Measurements from ENCODE around the gene PLAU. TPM values are rescaled to one million over a fixed set of nuclear protein-coding genes. Genes with fewer than 3 reads are reported as not detected.

Gene PLAU
- total RNA-seq, 1 donor from 2014 or later = 90.2 TPM

DNA sequence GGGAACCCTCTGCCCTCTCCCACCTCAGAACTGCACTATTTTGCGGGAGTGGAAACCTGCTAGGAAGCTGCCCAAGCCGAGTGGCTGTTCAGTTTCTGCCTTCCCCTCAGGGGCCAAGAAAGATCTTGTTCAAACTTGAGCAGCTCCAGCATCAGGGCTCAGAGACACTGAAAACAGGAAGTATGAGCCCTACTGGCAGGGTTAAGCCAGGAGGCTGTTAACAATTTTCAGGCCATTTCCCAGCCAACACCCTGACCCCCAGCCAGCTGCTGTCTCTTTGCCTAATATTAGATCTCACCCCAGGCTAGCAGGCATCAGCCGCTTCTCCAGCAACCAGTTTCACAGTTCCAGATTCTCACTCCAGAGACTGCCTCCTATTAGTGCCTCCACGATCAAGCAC lies 9.2 kb downstream of the PLAU start:
- no peak overlapping the region for H3K4me2 ChIP-seq (ENCODE audit: low read length)
- H3K27me3 ChIP-seq (ENCODE audit: insufficient read depth, low read length) = no peaks in the 10 kb centered on the region
- DNase-seq (ENCODE audit: low read depth) (no peak), FAIRE-seq (no peak)
- H4K20me1 ChIP-seq (ENCODE audit: insufficient read depth, low read length) = peaks cover 20% of the 10 kb centered on the region
- Mint-ChIP-seq H3K27ac (ENCODE audit: unreplicated experiment) (no peak overlapping the region), H3K9me3 (ENCODE audit: unreplicated experiment) (peaks cover 22% of the 10 kb centered on the region), H3K4me1 (ENCODE audit: low read depth, unreplicated experiment) (peaks cover 2% of the 10 kb centered on the region), H3K27me3 (ENCODE audit: low read depth, unreplicated experiment) (no peaks in the 10 kb centered on the region), H3K4me3 (ENCODE audit: unreplicated experiment) (no peak overlapping the region), H3K36me3 (ENCODE audit: low read depth, unreplicated experiment) (peaks cover 22% of the 10 kb centered on the region)
- H3K27ac ChIP-seq (ENCODE audit: low read depth, low read length) = no peak overlapping the region
- H3K36me3 ChIP-seq (ENCODE audit: insufficient read depth, low read length) = peaks cover 15% of the 10 kb centered on the region
- H3K79me2 ChIP-seq (ENCODE audit: insufficient read depth, low read length) = no peaks in the 10 kb centered on the region
- H3K9me3 ChIP-seq (ENCODE audit: insufficient read depth, low read depth, low read length) = peaks cover 3% of the 10 kb centered on the region
- peaks cover 4% of the 10 kb centered on the region for H3K4me1 ChIP-seq (ENCODE audit: insufficient read depth, low read length)
- no peak overlapping the region for H3K4me3 ChIP-seq (ENCODE audit: insufficient read depth, low read depth, low read length)
- H3K9ac ChIP-seq (ENCODE audit: low read length) = no peak overlapping the region
- TF ChIP-seq, protein P1, sequence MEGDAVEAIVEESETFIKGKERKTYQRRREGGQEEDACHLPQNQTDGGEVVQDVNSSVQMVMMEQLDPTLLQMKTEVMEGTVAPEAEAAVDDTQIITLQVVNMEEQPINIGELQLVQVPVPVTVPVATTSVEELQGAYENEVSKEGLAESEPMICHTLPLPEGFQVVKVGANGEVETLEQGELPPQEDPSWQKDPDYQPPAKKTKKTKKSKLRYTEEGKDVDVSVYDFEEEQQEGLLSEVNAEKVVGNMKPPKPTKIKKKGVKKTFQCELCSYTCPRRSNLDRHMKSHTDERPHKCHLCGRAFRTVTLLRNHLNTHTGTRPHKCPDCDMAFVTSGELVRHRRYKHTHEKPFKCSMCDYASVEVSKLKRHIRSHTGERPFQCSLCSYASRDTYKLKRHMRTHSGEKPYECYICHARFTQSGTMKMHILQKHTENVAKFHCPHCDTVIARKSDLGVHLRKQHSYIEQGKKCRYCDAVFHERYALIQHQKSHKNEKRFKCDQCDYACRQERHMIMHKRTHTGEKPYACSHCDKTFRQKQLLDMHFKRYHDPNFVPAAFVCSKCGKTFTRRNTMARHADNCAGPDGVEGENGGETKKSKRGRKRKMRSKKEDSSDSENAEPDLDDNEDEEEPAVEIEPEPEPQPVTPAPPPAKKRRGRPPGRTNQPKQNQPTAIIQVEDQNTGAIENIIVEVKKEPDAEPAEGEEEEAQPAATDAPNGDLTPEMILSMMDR (IDR thresholded peaks at IDR 0.05; ENCODE audit: insufficient read depth, low read depth, low read length) = no peak
- TF ChIP-seq EZH2 (IDR thresholded peaks at IDR 0.05; ENCODE audit: insufficient read depth, low read length) = no peak
- no peak overlapping the region for H2AFZ ChIP-seq (ENCODE audit: low read depth, low read length)

DNA sequence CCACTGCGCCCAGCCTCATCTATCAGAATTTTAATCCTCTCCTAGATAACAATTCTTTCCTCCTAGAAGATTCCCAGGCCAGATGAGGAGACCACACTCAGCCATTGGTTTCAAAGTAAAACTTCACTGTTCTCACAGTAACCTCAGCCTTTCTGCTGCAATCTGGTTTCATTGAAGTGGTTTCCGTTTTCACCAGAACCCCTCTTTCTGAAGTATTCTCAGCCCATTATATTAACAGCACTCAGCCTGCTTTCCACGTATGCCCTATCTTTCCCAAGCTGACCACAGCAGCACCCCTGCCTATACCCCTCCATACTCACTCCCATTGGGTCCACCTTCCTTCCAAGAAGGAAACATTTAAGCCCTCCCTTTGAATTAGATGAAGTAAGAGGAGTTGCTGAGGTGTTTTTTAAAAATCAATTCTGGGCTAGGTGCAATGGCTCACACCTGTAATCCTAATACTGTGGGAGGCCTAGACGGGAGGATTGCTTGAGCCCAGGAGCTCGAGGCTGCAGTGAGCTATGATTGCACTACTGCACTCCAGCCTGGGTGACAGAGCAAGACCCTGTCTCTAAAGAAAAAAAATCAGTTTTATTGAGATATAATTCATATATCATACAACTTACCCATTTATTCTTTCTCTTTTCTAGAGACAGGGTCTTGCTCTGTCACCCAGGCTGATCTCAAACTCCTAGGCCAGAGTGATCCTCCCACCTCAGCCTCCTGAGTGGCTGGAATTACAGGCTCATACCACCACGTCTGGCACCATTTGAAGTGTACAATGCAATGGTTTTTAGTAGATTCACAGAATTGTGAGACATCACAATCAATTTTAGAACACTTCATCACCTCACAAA lies 11.3 kb downstream of the PLAU start:
- no peaks in the 10 kb centered on the region for H3K36me3 ChIP-seq (ENCODE audit: insufficient read depth, low read length)
- H3K4me1 ChIP-seq (ENCODE audit: insufficient read depth, low read length) = no peaks in the 10 kb centered on the region
- no peak overlapping the region for H3K27ac ChIP-seq (ENCODE audit: low read depth, low read length)
- Mint-ChIP-seq H3K36me3 (ENCODE audit: low read depth, unreplicated experiment) (peaks cover 2% of the 10 kb centered on the region), H3K27me3 (ENCODE audit: low read depth, unreplicated experiment) (peaks cover 6% of the 10 kb centered on the region), H3K27ac (ENCODE audit: unreplicated experiment) (no peak overlapping the region), H3K4me1 (ENCODE audit: low read depth, unreplicated experiment) (peaks cover 2% of the 10 kb centered on the region), H3K4me3 (ENCODE audit: unreplicated experiment) (no peak overlapping the region), H3K9me3 (ENCODE audit: unreplicated experiment) (peaks cover 13% of the 10 kb centered on the region)
- H2AFZ ChIP-seq (ENCODE audit: low read depth, low read length) = no peak overlapping the region
- FAIRE-seq = no peak
- no peak overlapping the region for H3K9ac ChIP-seq (ENCODE audit: low read length)
- no peaks in the 10 kb centered on the region for H4K20me1 ChIP-seq (ENCODE audit: insufficient read depth, low read length)
- peaks cover 3% of the 10 kb centered on the region for H3K9me3 ChIP-seq (ENCODE audit: insufficient read depth, low read depth, low read length)
- no peaks in the 10 kb centered on the region for H3K27me3 ChIP-seq (ENCODE audit: insufficient read depth, low read length)
- DNase-seq (ENCODE audit: low read depth) = no peak
- no peak overlapping the region for H3K4me2 ChIP-seq (ENCODE audit: low read length)
- TF ChIP-seq, protein P1 (IDR thresholded peaks at IDR 0.05; ENCODE audit: insufficient read depth, low read depth, low read length) = no peak
- TF ChIP-seq EZH2 (IDR thresholded peaks at IDR 0.05; ENCODE audit: insufficient read depth, low read length) = no peak
- no peaks in the 10 kb centered on the region for H3K79me2 ChIP-seq (ENCODE audit: insufficient read depth, low read length)
- H3K4me3 ChIP-seq (ENCODE audit: insufficient read depth, low read depth, low read length) = no peak overlapping the region

DNA sequence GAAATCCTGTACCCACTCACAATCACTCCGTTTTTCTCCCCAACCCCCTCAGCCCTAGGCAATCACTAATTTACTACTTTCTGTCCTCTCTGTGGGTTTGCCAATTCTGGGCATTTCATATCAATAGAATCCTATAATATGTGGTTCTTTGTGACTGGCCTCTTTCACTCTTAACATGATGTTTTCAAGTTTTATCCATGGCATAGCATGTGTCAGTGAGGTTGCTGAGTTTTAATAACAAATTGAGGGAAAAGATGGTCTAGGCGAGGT lies 11.9 kb downstream of the PLAU start:
- Histone ChIP-seq H3K4me3 (ENCODE audit: insufficient read depth, low read depth, low read length) (no peak overlapping the region), H3K4me2 (ENCODE audit: low read length) (no peak overlapping the region), H3K27ac (ENCODE audit: low read depth, low read length) (no peak overlapping the region), H3K9me3 (ENCODE audit: insufficient read depth, low read depth, low read length) (no peaks in the 10 kb centered on the region), H3K79me2 (ENCODE audit: insufficient read depth, low read length) (no peaks in the 10 kb centered on the region), H2AFZ (ENCODE audit: low read depth, low read length) (no peak overlapping the region), H3K4me1 (ENCODE audit: insufficient read depth, low read length) (no peaks in the 10 kb centered on the region), H3K27me3 (ENCODE audit: insufficient read depth, low read length) (no peaks in the 10 kb centered on the region), H4K20me1 (ENCODE audit: insufficient read depth, low read length) (no peaks in the 10 kb centered on the region), H3K9ac (ENCODE audit: low read length) (no peak overlapping the region), H3K36me3 (ENCODE audit: insufficient read depth, low read length) (no peaks in the 10 kb centered on the region)
- no peak for TF ChIP-seq EZH2 (IDR thresholded peaks at IDR 0.05; ENCODE audit: insufficient read depth, low read length)
- TF ChIP-seq, protein P1 (IDR thresholded peaks at IDR 0.05; ENCODE audit: insufficient read depth, low read depth, low read length) = no peak
- Mint-ChIP-seq H3K4me3 (ENCODE audit: unreplicated experiment) (no peak overlapping the region), H3K9me3 (ENCODE audit: unreplicated experiment) (peaks cover 14% of the 10 kb centered on the region), H3K27ac (ENCODE audit: unreplicated experiment) (peak overlapping the region; percentile 10), H3K27me3 (ENCODE audit: low read depth, unreplicated experiment) (peaks cover 6% of the 10 kb centered on the region), H3K36me3 (ENCODE audit: low read depth, unreplicated experiment) (no peaks in the 10 kb centered on the region), H3K4me1 (ENCODE audit: low read depth, unreplicated experiment) (peaks cover 2% of the 10 kb centered on the region)
- FAIRE-seq = no peak
- no peak for DNase-seq (ENCODE audit: low read depth)
